Neural progenitor cell (in vitro differentiated cells): ENCODE measurements around the gene EIF3I. TPM values are rescaled to one million over a fixed set of nuclear protein-coding genes. Genes with fewer than 3 reads are reported as not detected.

Experiments used
- DNase-seq: peaks from one replicate; pipeline ENCODE4 v3.0.0-alpha.2; 2016; ENCODE audit warnings: low spot score
- H2AFZ ChIP-seq: fragments of 200-600 bp; sonication (generic); replicated peaks from 2 replicates; pipeline ENCODE4 v1.6.1; 2016; ENCODE audit warnings: antibody characterized with exemption
- H3F3A ChIP-seq: fragments of 200-600 bp; sonication (generic); 2 replicates; pipeline ENCODE4 v1.6.1; 2016; ENCODE audit warnings: antibody characterized with exemption, low read depth
- H3K27ac ChIP-seq: fragments of 200-600 bp; sonication (generic); 2 replicates; pipeline ENCODE4 v1.5.1; 2016; ENCODE audit warnings: mild to moderate bottlenecking
- H3K27me3 ChIP-seq: fragments of 200-600 bp; sonication (generic); 2 replicates; pipeline ENCODE4 v1.6.1; 2016; ENCODE audit warnings: mild to moderate bottlenecking, moderate library complexity
- H3K36me3 ChIP-seq: fragments of 200-600 bp; sonication (generic); 2 replicates; pipeline ENCODE4 v1.5.1; 2016
- H3K4me1 ChIP-seq: fragments of 200-600 bp; sonication (generic); 2 replicates; pipeline ENCODE4 v1.6.1; 2016; ENCODE audit warnings: mixed run types
- H3K4me2 ChIP-seq: fragments of 200-600 bp; sonication (generic); 2 replicates; pipeline ENCODE4 v1.6.1; 2016
- H3K4me3 ChIP-seq: fragments of 200-600 bp; sonication (generic); 2 replicates; pipeline ENCODE4 v1.5.1; 2016
- H3K79me2 ChIP-seq: fragments of 200-600 bp; sonication (generic); 2 replicates; pipeline ENCODE4 v1.6.1; 2016; ENCODE audit warnings: low read depth
- H3K9ac ChIP-seq: fragments of 200-600 bp; sonication (generic); 2 replicates; pipeline ENCODE4 v1.6.1; 2016
- H3K9me3 ChIP-seq: fragments of 200-600 bp; sonication (generic); 2 replicates; pipeline ENCODE4 v1.5.1; 2016; ENCODE audit warnings: low read depth
- H4K20me1 ChIP-seq: fragments of 200-600 bp; sonication (generic); 2 replicates; pipeline ENCODE4 v1.6.1; 2016; ENCODE audit warnings: low read depth
- H3K27ac Mint-ChIP-seq: 3 replicates; pipeline ENCODE4 v1.8.0; 2021; ENCODE audit warnings: mixed read lengths
- H3K27me3 Mint-ChIP-seq: 2 replicates; pipeline ENCODE4 v1.8.0; 2022; ENCODE audit warnings: low read depth, mild to moderate bottlenecking, inconsistent platforms, moderate library complexity, mixed read lengths; ENCODE audit not compliant: insufficient read depth
- H3K36me3 Mint-ChIP-seq: 3 replicates; pipeline ENCODE4 v1.8.0; 2021; ENCODE audit warnings: mixed read lengths
- H3K4me1 Mint-ChIP-seq: 3 replicates; pipeline ENCODE4 v1.8.0; 2021; ENCODE audit warnings: mixed read lengths
- H3K4me3 Mint-ChIP-seq: 3 replicates; pipeline ENCODE4 v1.8.0; 2021; ENCODE audit warnings: mild to moderate bottlenecking, moderate library complexity, mixed read lengths
- H3K9me3 Mint-ChIP-seq: 3 replicates; pipeline ENCODE4 v1.8.0; 2020; ENCODE audit warnings: mixed read lengths
- EZH2 ChIP-seq: fragments of 200-600 bp; sonication (generic); IDR thresholded peaks from 2 replicates; pipeline ENCODE4 v1.6.1; 2017; ENCODE audit warnings: antibody characterized with exemption, mild to moderate bottlenecking, moderate library complexity
- EZH2phosphoT487 ChIP-seq: fragments of 200-600 bp; sonication (generic); IDR thresholded peaks from 2 replicates; pipeline ENCODE4 v1.6.1; 2017; ENCODE audit warnings: antibody characterized with exemption
- total RNA-seq: library from RNA; depleted of rRNA; stranded (reverse); fragments of >200 nt; gene quantifications from 2 replicates; pipeline ENCODE4 v1.2.3, GENCODE V29; 2015; ENCODE audit warnings: low replicate concordance
- TF ChIP-seq, protein P1 (sequence below): fragments of 200-600 bp; sonication (generic); IDR thresholded peaks from 2 replicates; pipeline ENCODE4 v1.5.1; 2017; ENCODE audit warnings: antibody characterized with exemption, mild to moderate bottlenecking

The EIF3I gene
- total RNA-seq, 1 donor from 2014 or later = 204 TPM

DNA sequence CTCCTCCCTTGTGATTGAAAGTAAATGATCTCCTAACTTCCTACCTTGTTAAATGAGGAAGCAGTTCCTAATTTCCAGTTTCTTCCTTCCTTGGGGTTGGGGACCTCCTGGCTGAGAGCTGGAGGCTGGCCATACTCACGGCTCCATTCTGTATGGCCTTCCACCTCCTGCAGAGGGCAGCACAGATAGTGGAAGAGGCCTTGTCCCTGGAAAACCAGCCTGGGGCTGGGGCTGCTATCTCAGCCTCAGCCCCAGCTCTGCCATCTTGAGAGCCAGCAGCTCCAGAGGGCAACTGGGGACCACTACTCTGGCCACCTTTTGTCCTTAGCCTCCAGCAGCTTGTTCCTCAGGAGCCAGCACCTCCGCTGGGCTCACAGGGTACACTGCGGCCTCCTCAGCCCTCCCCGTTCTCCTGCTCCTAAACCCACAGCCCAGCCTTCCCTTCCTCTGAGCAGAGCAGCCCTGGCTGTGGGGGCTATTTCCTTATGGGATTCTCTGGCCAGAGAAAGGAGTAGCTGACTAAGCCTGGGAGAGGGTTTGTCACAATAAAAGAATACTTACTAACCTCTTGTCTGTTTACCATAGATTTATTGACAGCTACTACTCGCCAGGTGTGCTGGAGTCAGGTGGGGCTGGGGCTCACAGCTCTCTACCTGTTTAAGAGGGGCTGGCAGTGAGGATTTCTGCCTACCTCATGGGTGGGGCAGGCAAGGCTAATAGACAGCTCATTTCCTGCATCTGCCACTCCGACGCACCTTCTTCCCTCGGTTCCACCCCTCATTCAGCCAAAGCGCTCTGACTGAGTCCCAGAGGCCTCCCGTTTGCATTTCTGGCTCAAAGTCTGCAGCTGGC lies 6.4 kb upstream of the EIF3I start:
- no peak overlapping the region for H3K4me3 Mint-ChIP-seq
- Histone ChIP-seq H3K79me2 (peaks cover 7% of the 10 kb centered on the region), H3K9me3 (no peaks in the 10 kb centered on the region), H3K4me1 (peaks cover 2% of the 10 kb centered on the region), H3K27me3 (no peaks in the 10 kb centered on the region), H3K4me3 (no peak overlapping the region), H3K27ac (no peak overlapping the region), H4K20me1 (no peaks in the 10 kb centered on the region), H3K4me2 (no peak overlapping the region), H3F3A (no peaks in the 10 kb centered on the region), H3K36me3 (no peaks in the 10 kb centered on the region), H3K9ac (no peak overlapping the region), H2AFZ (no peak overlapping the region)
- H3K27me3 Mint-ChIP-seq = peaks cover 6% of the 10 kb centered on the region
- peaks cover 6% of the 10 kb centered on the region for H3K36me3 Mint-ChIP-seq
- peak; percentile 83 for DNase-seq
- no peaks in the 10 kb centered on the region for H3K9me3 Mint-ChIP-seq
- TF ChIP-seq, protein P1, sequence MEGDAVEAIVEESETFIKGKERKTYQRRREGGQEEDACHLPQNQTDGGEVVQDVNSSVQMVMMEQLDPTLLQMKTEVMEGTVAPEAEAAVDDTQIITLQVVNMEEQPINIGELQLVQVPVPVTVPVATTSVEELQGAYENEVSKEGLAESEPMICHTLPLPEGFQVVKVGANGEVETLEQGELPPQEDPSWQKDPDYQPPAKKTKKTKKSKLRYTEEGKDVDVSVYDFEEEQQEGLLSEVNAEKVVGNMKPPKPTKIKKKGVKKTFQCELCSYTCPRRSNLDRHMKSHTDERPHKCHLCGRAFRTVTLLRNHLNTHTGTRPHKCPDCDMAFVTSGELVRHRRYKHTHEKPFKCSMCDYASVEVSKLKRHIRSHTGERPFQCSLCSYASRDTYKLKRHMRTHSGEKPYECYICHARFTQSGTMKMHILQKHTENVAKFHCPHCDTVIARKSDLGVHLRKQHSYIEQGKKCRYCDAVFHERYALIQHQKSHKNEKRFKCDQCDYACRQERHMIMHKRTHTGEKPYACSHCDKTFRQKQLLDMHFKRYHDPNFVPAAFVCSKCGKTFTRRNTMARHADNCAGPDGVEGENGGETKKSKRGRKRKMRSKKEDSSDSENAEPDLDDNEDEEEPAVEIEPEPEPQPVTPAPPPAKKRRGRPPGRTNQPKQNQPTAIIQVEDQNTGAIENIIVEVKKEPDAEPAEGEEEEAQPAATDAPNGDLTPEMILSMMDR = peak; percentile 77
- no peak for TF ChIP-seq EZH2phosphoT487
- H3K4me1 Mint-ChIP-seq = peaks cover 8% of the 10 kb centered on the region
- H3K27ac Mint-ChIP-seq = peak overlapping the region; percentile 29

DNA sequence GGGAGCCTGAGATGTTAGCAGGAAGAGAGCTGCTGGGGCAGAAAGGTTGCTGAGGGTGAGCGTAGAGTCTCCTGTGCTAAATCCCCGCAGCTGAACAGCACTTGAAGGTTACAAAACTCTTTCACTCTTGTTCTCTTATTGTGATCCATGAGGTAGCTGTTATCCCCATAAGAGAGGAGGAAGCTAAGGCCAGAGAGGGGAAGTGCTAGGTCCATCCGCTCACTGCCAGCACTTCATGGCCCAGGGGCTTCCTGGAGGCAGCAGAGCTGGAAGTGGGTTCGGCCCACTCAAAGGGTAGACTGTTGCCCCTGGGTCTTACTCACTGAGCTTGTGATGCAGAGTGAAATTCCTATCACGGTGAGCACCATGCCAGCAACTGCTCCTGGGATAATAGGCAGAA lies 5.6 kb upstream of the EIF3I start:
- Histone ChIP-seq H3K4me3 (no peak overlapping the region), H3K27me3 (no peaks in the 10 kb centered on the region), H3F3A (no peaks in the 10 kb centered on the region), H3K4me1 (peaks cover 8% of the 10 kb centered on the region), H3K36me3 (no peaks in the 10 kb centered on the region), H3K27ac (no peak overlapping the region), H3K79me2 (peaks cover 15% of the 10 kb centered on the region), H3K4me2 (no peak overlapping the region), H2AFZ (no peak overlapping the region), H3K9ac (no peak overlapping the region), H4K20me1 (no peaks in the 10 kb centered on the region), H3K9me3 (no peaks in the 10 kb centered on the region)
- no peak overlapping the region for H3K27ac Mint-ChIP-seq
- TF ChIP-seq EZH2 = no peak
- TF ChIP-seq, protein P1 = no peak
- TF ChIP-seq EZH2phosphoT487 = no peak
- no peaks in the 10 kb centered on the region for H3K9me3 Mint-ChIP-seq
- no peak for DNase-seq
- no peak overlapping the region for H3K4me3 Mint-ChIP-seq
- peaks cover 6% of the 10 kb centered on the region for H3K36me3 Mint-ChIP-seq
- peaks cover 15% of the 10 kb centered on the region for H3K4me1 Mint-ChIP-seq
- peaks cover 6% of the 10 kb centered on the region for H3K27me3 Mint-ChIP-seq

DNA sequence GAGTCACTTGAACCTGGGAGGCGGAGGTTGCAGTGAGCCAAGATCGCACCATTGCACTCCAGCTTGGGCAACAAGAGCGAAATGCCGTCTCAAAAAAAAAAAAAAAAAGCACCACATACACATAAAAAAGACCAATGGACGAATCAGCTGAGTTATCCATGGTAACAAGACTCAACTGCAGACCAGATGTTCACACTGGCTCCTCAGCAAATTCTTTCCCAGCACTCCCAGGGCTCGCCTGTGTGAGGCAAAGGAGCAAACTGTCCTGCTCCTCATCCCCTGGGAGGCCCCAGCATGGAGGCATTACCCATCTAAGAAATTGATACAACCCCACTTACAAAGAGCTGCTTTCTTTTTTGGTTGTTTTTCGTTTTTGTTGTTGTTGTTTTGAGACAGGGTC lies 3.2 kb upstream of the EIF3I start:
- Mint-ChIP-seq H3K9me3 (no peaks in the 10 kb centered on the region), H3K27ac (no peak overlapping the region), H3K36me3 (peaks cover 8% of the 10 kb centered on the region), H3K27me3 (peaks cover 8% of the 10 kb centered on the region), H3K4me3 (no peak overlapping the region), H3K4me1 (peaks cover 27% of the 10 kb centered on the region)
- Histone ChIP-seq H3K79me2 (peaks cover 34% of the 10 kb centered on the region), H3K9me3 (no peaks in the 10 kb centered on the region), H3K36me3 (no peaks in the 10 kb centered on the region), H3K4me2 (no peak overlapping the region), H4K20me1 (no peaks in the 10 kb centered on the region), H3K27me3 (no peaks in the 10 kb centered on the region), H2AFZ (no peak overlapping the region), H3K4me3 (no peak overlapping the region), H3K9ac (no peak overlapping the region), H3K4me1 (peaks cover 14% of the 10 kb centered on the region), H3F3A (peaks cover 3% of the 10 kb centered on the region), H3K27ac (no peak overlapping the region)
- TF ChIP-seq EZH2phosphoT487 = no peak
- no peak for TF ChIP-seq EZH2
- TF ChIP-seq, protein P1 = no peak
- DNase-seq = no peak
